ENCODE data around the gene HBA1.

- TF ChIP-seq, protein P1, sequence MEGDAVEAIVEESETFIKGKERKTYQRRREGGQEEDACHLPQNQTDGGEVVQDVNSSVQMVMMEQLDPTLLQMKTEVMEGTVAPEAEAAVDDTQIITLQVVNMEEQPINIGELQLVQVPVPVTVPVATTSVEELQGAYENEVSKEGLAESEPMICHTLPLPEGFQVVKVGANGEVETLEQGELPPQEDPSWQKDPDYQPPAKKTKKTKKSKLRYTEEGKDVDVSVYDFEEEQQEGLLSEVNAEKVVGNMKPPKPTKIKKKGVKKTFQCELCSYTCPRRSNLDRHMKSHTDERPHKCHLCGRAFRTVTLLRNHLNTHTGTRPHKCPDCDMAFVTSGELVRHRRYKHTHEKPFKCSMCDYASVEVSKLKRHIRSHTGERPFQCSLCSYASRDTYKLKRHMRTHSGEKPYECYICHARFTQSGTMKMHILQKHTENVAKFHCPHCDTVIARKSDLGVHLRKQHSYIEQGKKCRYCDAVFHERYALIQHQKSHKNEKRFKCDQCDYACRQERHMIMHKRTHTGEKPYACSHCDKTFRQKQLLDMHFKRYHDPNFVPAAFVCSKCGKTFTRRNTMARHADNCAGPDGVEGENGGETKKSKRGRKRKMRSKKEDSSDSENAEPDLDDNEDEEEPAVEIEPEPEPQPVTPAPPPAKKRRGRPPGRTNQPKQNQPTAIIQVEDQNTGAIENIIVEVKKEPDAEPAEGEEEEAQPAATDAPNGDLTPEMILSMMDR (IDR thresholded peaks at IDR 0.05 in 8 of 11, conservative IDR thresholded peaks at IDR 0.05 in 3 of 11) = no peak
- TF ChIP-seq POLR2A (IDR thresholded peaks at IDR 0.05) (no peak), POLR2AphosphoS5 (IDR thresholded peaks at IDR 0.05) (no peak)
Observed at GRCh38 chr16:200388-200787, 23.9 kb downstream of the HBA1 start.

Measured in spleen (tissue), 7 donors.